ENCODE results near the gene SLC25A19. TPM values are rescaled to one million over a fixed set of nuclear protein-coding genes. Genes with fewer than 3 reads are reported as not detected.

Gene SLC25A19
- 4.4 and 10.2 TPM in 2 replicates for total RNA-seq

GRCh38 chr17:75289115-75289831 lies at the start of gene SLC25A19:
TSS of gene SLC25A19 (minus strand) at chr17:75289433. CDS start at chr17:75286764, 2,669 bp downstream.

DNA sequence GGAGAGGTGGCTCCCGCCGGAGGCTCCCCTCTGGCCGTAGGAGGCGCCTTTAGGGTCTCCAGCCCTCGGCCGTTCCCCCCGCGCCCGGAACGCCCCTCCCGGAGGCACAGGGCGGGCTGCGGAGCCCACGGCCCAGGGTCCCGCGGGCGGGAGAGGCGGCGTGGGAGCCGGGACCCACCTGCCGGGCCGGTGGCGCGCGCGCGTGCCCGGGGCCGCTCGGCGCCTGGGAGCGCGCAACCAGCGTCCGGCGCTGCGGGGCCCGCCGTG lies 18.3 kb downstream of the SLC25A19 start, which contains the start of gene MIF4GD:
MIF4GD (minus strand) TSS at position 266 of the 267 bp plus-strand sequence. CDS start 1,036 bp downstream, outside the sequence.

GRCh38 chr17:75261336-75262111 lies 27.7 kb downstream of the SLC25A19 start, which contains the start of the genes GGA3 and MRPS7:
TSS of gene GGA3 (minus strand) at chr17:75261606. CDS start at chr17:75261587, 19 bp downstream.
TSS of gene MRPS7 (plus strand) at chr17:75261879. CDS start at chr17:75261901, 22 bp downstream.

Other genes starting within 250 kb of the SLC25A19 start
- gene ATP5PD, start 242.5 kb downstream of the SLC25A19 start, total RNA-seq: 163 and 256 TPM in 2 replicates
- gene KCTD2, start 242.2 kb downstream of the SLC25A19 start, total RNA-seq: 17.9 and 18.2 TPM in 2 replicates
- 8.2 and 19.3 TPM in 2 replicates for gene SLC16A5, start 201.5 kb downstream of the SLC25A19 start, total RNA-seq
- gene ARMC7, start 179.5 kb downstream of the SLC25A19 start, total RNA-seq: 3.0 and 3.7 TPM in 2 replicates
- gene NT5C, start 157.7 kb downstream of the SLC25A19 start, total RNA-seq: 67.0 and 87.0 TPM in 2 replicates
- 48.4 and 187 TPM in 2 replicates for gene JPT1, start 134.9 kb downstream of the SLC25A19 start, total RNA-seq
- 66.3 and 95.6 TPM in 2 replicates for gene SUMO2, start 106.5 kb downstream of the SLC25A19 start, total RNA-seq
- gene NUP85, start 83.8 kb downstream of the SLC25A19 start, total RNA-seq: 16.6 and 55.3 TPM in 2 replicates
- 19.7 and 23.0 TPM in 2 replicates for gene GGA3, start 27.8 kb downstream of the SLC25A19 start, total RNA-seq
- 61.8 and 70.5 TPM in 2 replicates for gene MRPS7, start 27.6 kb downstream of the SLC25A19 start, total RNA-seq
- gene MIF4GD, start 18.2 kb downstream of the SLC25A19 start, total RNA-seq: 5.6 and 9.2 TPM in 2 replicates
- 64.8 and 103 TPM in 2 replicates for gene GRB2, start 116.2 kb upstream of the SLC25A19 start, total RNA-seq
- gene TMEM94, start 167.2 kb upstream of the SLC25A19 start, total RNA-seq: 35.1 and 58.4 TPM in 2 replicates
- gene CASKIN2, start 226.1 kb upstream of the SLC25A19 start, total RNA-seq: 8.5 and 11.6 TPM in 2 replicates
- gene TSEN54, start 227.1 kb upstream of the SLC25A19 start, total RNA-seq: 9.6 and 12.7 TPM in 2 replicates
- gene LLGL2, start 236.3 kb upstream of the SLC25A19 start, total RNA-seq: 0.57 and 1.8 TPM in 2 replicates

Measured in placental pericyte (primary cell).